Astrocyte of the spinal cord (primary cell): ENCODE measurements around the gene NLRP2B.
"Not testable (repeated sequence)": the region's sequence is repeated elsewhere in the genome, so short reads cannot be mapped to it uniquely, and the experiment has no call there.

Source experiments
- DNase-seq: peaks from one replicate; pipeline ENCODE4 v3.0.0; 2011; ENCODE audit warnings: low read depth, low spot score
- H3K4me3 ChIP-seq: 2 replicates; pipeline ENCODE4 v1.5.1; 2011; ENCODE audit warnings: low read depth, mild to moderate bottlenecking, low read length, moderate library complexity
- CTCF ChIP-seq: IDR thresholded peaks from 2 replicates; pipeline ENCODE4 v1.5.1; 2012; ENCODE audit warnings: low read depth, mild to moderate bottlenecking, low read length, inconsistent platforms
- in situ Hi-C: cut with HindIII; loops from 2 replicates; pipeline ENCODE4 v1.10.0; 2017; ENCODE audit warnings: low sequenced_read_pairs

The NLRP2B gene

GRCh38 chrX:57641338-57641737, 38.7 kb downstream of the NLRP2B start:
- in situ Hi-C loops = no loop called here
- TF ChIP-seq CTCF = no peak
- no peak overlapping the region for H3K4me3 ChIP-seq
- DNase-seq = no peak

GRCh38 chrX:57640674-57641016, 39.4 kb downstream of the NLRP2B start:
- no peak for DNase-seq
- no peak for TF ChIP-seq CTCF
- in situ Hi-C loops = no loop called here
- no peak overlapping the region for H3K4me3 ChIP-seq

- H3K4me3 ChIP-seq, DNase-seq, in situ Hi-C loops: not testable (repeated sequence)
Measured at GRCh38 chrX:57629438-57629837, 50.6 kb downstream of the NLRP2B start.
